ENCODE results near the gene LURAP1L.

- TF ChIP-seq ZNF18 (tag by site-specific recombination; IDR thresholded peaks at IDR 0.05) (no peak), ZNF404 (tag by site-specific recombination; IDR thresholded peaks at IDR 0.05) (no peak), CTCF (tag by site-specific recombination; IDR thresholded peaks at IDR 0.05) (no peak), REST (tag by site-specific recombination; IDR thresholded peaks at IDR 0.05) (no peak), SETDB1 (IDR thresholded peaks at IDR 0.05; ENCODE audit: insufficient read length, low read length) (no peak), ZNF398 (tag by site-specific recombination; IDR thresholded peaks at IDR 0.05) (no peak), ZNF792 (tag by site-specific recombination; IDR thresholded peaks at IDR 0.05) (no peak)
Measured at GRCh38 chr9:12813533-12813932, 38.7 kb downstream of the LURAP1L start.
